HL-60 (cell line): ENCODE measurements around the gene SH3BP1.

ENCODE experiments used
- DNase-seq, 2 experiments: peaks; one replicate each; pipeline ENCODE4 v3.0.0-alpha.2; 2010 to 2020; ENCODE audit warnings: low read depth in 1 of 2, low spot score in 1 of 2
- H3K27ac ChIP-seq: fragments of 250-450 bp; sonication (Bioruptor Pico); replicated peaks from 2 replicates; pipeline ENCODE4 v1.5.1; 2020; ENCODE audit warnings: mild to moderate bottlenecking, moderate library complexity
- H3K27me3 ChIP-seq: fragments of 250-450 bp; sonication (Bioruptor Pico); 2 replicates; pipeline ENCODE4 v1.5.1; 2021; ENCODE audit warnings: mild to moderate bottlenecking, moderate library complexity; ENCODE audit not compliant: insufficient read depth, poor library complexity, severe bottlenecking
- H3K4me3 ChIP-seq: replicated peaks from 2 replicates; pipeline ENCODE4 v1.5.1; 2011; ENCODE audit warnings: mild to moderate bottlenecking, control low read depth, low read length; ENCODE audit not compliant: insufficient read depth
- CTCF ChIP-seq: IDR thresholded peaks from one replicate; pipeline ENCODE4 v1.5.1; 2011; ENCODE audit warnings: low read length, control low read depth, inconsistent platforms; ENCODE audit not compliant: insufficient read depth
- GABPA ChIP-seq: IDR thresholded peaks from 2 replicates; pipeline ENCODE4 v1.6.1; 2012; ENCODE audit warnings: low read depth
- POLR2AphosphoS5 ChIP-seq: IDR thresholded peaks from 2 replicates; pipeline ENCODE4 v1.6.1; 2012; ENCODE audit warnings: low read depth
- REST ChIP-seq: IDR thresholded peaks from 2 replicates; pipeline ENCODE4 v1.6.1; 2012; ENCODE audit warnings: low read depth; ENCODE audit not compliant: insufficient replicate concordance
- SPI1 ChIP-seq: IDR thresholded peaks from 2 replicates; pipeline ENCODE4 v1.6.1; 2012; ENCODE audit warnings: low read depth, mild to moderate bottlenecking, borderline replicate concordance

The SH3BP1 gene

GRCh38 chr22:37641561-37641949 is 2.1 kb downstream of the SH3BP1 start:
- H3K27ac ChIP-seq = peak overlapping the region; percentile 81; the same call in 1 of the 2 replicates
- no peaks in the 10 kb centered on the region for H3K27me3 ChIP-seq
- DNase-seq = no peak
- H3K4me3 ChIP-seq = no peak overlapping the region
- TF ChIP-seq CTCF (no peak), REST (no peak), SPI1 (no peak), POLR2AphosphoS5 (no peak), GABPA (no peak)

- Histone ChIP-seq H3K4me3 (no peak overlapping the region), H3K27me3 (no peaks in the 10 kb centered on the region), H3K27ac (no peak overlapping the region)
- peak; percentile 91 for TF ChIP-seq CTCF
- no peak for TF ChIP-seq SPI1
- no peak for TF ChIP-seq GABPA
- no peak for TF ChIP-seq REST
- no peak for TF ChIP-seq POLR2AphosphoS5
- peak in 1 of 2 experiments; percentile 85 for DNase-seq
These were observed 3.9 kb downstream of the SH3BP1 start for GRCh38 chr22:37643225-37643847.

GRCh38 chr22:37647317-37647716 is 7.8 kb downstream of the SH3BP1 start:
- no peak for TF ChIP-seq SPI1
- TF ChIP-seq CTCF = no peak
- no peak for TF ChIP-seq POLR2AphosphoS5
- no peak for TF ChIP-seq REST
- TF ChIP-seq GABPA = no peak
- Histone ChIP-seq H3K27me3 (no peaks in the 10 kb centered on the region), H3K27ac (no peak overlapping the region), H3K4me3 (no peak overlapping the region)
- DNase-seq = no peak
